ENCODE data around the gene ADGRD1.

GRCh38 chr12:131082290-131083194 is 128.8 kb downstream of the ADGRD1 start:
- no peak for TF ChIP-seq CTCF (IDR thresholded peaks at IDR 0.05; ENCODE audit: low read depth, low read length)
- TF ChIP-seq MAX (IDR thresholded peaks at IDR 0.05; ENCODE audit: low read depth, low read length): no peak

All from NB4 (cell line).